PFSK-1 (cell line): ENCODE results near the gene PTPRN2.

Source experiments
- FOXP2 ChIP-seq: optimal IDR thresholded peaks from 2 replicates; pipeline ENCODE3; 2011; ENCODE audit warnings: borderline replicate concordance, control low read depth, inconsistent platforms; ENCODE audit not compliant: insufficient read depth; ENCODE audit errors: extremely low read length, extremely low read depth
- POLR2AphosphoS5 ChIP-seq: IDR thresholded peaks from 2 replicates; pipeline ENCODE4 v1.6.1; 2012; ENCODE audit warnings: low read depth, mild to moderate bottlenecking, control low read depth, low read length, moderate library complexity
- REST ChIP-seq, 2 experiments: IDR thresholded peaks; 2 replicates each; pipeline versions ENCODE4 v1.6.1 to v1.8.0; 2011 to 2012; ENCODE audit warnings: low read depth in 2 of 2, low read length in 2 of 2, control low read depth in 1 of 2, inconsistent platforms in 1 of 2, mild to moderate bottlenecking in 1 of 2, moderate library complexity in 1 of 2; ENCODE audit not compliant: insufficient read depth in 1 of 2
- SIN3A ChIP-seq: IDR thresholded peaks from 2 replicates; pipeline ENCODE4 v1.6.1; 2012; ENCODE audit warnings: mild to moderate bottlenecking, low read length, moderate library complexity, borderline replicate concordance; ENCODE audit not compliant: insufficient read depth
- TAF1 ChIP-seq: IDR thresholded peaks from 2 replicates; pipeline ENCODE4 v1.6.1; 2012; ENCODE audit warnings: low read length, control low read depth, borderline replicate concordance; ENCODE audit not compliant: insufficient read depth

PTPRN2 gene

DNA sequence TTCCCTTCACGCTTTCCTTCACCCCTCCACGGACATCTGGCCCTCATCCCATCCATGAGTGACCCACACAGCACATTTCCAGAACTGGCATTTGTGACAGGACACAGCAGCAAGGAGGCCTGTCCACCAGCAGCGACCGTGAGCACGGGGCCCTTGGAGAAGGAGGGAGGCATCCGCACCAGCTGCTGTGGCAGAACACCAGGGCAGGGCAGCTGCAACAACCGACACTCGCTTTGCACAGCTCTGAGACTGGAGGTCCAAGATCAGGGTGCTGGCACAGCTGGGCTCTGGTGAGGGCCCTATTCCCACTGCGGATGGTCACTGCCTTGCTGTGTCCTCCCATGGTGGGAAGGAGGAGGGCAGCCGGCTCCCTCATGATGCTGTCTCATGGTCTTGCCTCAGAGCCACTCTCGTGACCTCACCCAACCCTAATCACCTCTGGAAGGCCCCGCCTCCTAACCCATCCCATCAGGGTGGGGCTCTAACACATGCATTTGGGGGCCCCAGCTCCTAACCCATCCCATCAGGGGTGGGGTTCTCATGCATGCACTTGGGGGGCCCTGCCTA lies 36.7 kb downstream of the PTPRN2 start:
- no peak for TF ChIP-seq REST (IDR thresholded peaks at IDR 0.05; ENCODE audit: insufficient read depth in 1 of 2, low read depth in 2 of 2, low read length in 2 of 2)
- no peak for TF ChIP-seq POLR2AphosphoS5
- no peak for TF ChIP-seq SIN3A
- TF ChIP-seq TAF1 = no peak
- TF ChIP-seq FOXP2 = no peak

DNA sequence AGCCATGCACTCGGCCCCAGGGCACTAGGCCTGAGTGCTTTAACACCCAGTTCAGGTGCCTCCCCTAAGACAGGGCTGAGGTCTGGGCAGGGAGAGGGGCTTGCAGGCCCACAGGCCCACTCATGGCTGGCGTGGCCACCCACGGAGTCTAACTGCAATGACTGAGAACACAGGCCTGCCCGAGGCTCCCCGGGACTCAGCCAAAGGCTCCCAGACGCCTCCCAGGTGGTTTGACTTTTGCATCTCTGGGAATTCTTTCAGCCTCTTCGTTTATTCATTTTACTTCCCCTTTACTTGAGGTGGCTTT lies 37.3 kb downstream of the PTPRN2 start:
- TF ChIP-seq REST (IDR thresholded peaks at IDR 0.05; ENCODE audit: insufficient read depth in 1 of 2, low read depth in 2 of 2, low read length in 2 of 2) (no peak), POLR2AphosphoS5 (no peak), TAF1 (no peak), SIN3A (no peak), FOXP2 (no peak)

DNA sequence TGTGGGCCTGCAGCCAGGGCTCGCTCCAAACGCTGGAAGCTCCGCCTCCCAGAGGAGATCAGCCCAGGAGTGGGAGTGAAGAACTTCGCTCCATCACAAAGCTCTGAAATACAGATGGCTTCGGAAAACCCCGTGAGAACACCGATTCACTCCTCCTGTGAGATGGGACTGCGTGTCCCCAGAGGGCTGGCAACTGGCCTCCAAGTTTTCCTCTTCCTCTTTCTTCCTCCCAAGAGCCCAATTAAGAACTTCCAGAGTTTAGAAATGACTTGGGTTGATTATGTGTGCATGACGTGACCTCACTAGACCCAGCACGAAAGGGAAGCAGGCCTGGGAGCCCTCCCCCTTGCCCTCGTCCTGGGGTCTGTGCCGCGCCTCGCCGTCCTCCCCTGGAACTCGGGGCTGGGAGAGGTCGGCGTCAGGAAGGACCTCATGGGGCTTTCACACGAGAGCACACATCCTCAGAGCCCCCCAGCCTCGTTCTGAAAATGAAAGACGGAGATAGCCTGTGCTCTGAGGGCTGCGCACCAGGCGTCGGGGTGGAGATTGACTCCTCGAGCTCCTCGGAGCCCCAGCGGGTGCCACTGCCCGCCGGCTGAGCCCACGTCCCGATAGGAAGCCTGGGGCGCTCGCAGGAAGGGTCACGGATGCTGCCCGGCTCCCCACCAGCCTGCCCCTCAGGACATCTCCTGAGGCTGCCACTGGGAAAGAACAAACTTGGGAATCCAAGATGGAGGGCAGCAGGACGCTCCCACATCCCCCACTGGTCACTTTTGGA lies 37.8 kb downstream of the PTPRN2 start:
- TF ChIP-seq REST (IDR thresholded peaks at IDR 0.05; ENCODE audit: insufficient read depth in 1 of 2, low read depth in 2 of 2, low read length in 2 of 2) = no peak
- no peak for TF ChIP-seq SIN3A
- TF ChIP-seq TAF1 = no peak

DNA sequence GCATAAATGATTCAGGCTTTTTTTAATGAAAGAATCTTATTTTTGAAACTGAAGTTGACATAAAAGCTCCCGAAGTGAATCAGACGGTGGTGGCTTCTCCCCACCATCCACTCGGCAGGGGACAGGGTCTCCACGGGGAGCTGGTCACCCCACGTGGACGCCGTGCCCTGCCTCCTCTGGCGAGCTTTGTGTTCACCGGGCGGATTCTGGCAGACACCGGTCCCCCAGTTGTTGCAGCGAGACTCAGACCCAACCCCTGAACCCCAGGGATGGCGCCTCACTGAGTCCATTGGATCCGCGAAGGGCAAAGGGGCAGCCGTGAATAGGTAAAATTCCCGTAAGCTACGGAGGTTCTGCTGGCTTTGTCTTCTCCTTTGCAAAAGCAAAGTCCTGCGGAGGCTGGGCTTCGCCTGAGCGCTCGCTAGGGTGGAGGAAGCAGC lies 38.4 kb downstream of the PTPRN2 start:
- TF ChIP-seq TAF1 (no peak), FOXP2 (no peak)

GRCh38 chr7:158548726-158549125 lies 38.9 kb downstream of the PTPRN2 start:
- TF ChIP-seq FOXP2 (no peak), SIN3A (no peak), REST (IDR thresholded peaks at IDR 0.05; ENCODE audit: insufficient read depth in 1 of 2, low read depth in 2 of 2, low read length in 2 of 2) (no peak), POLR2AphosphoS5 (no peak), TAF1 (no peak)
